Hair follicular keratinocyte (primary cell): ENCODE data around the gene GPR179. TPM values are rescaled to one million over a fixed set of nuclear protein-coding genes. Genes with fewer than 3 reads are reported as not detected.

Source experiments
- total RNA-seq: library from RNA; depleted of rRNA; stranded (reverse); fragments of >200 nt; gene quantifications from 2 replicates; pipeline ENCODE4 v1.2.3, GENCODE V29; 2015

Gene GPR179
- total RNA-seq = not detected in 2 replicates

GRCh38 chr17:38343608-38344419 lies at the start of gene GPR179:
Gene GPR179, minus strand, starts transcription at chr17:38343956. Its CDS starts 167 bp downstream, at chr17:38343789.

GRCh38 chr17:38351412-38352222 lies 7.9 kb upstream of the GPR179 start, which contains the start of gene SOCS7:
Gene SOCS7, plus strand, starts transcription at chr17:38351844. Its CDS starts 209 bp downstream, at chr17:38352053.

DNA sequence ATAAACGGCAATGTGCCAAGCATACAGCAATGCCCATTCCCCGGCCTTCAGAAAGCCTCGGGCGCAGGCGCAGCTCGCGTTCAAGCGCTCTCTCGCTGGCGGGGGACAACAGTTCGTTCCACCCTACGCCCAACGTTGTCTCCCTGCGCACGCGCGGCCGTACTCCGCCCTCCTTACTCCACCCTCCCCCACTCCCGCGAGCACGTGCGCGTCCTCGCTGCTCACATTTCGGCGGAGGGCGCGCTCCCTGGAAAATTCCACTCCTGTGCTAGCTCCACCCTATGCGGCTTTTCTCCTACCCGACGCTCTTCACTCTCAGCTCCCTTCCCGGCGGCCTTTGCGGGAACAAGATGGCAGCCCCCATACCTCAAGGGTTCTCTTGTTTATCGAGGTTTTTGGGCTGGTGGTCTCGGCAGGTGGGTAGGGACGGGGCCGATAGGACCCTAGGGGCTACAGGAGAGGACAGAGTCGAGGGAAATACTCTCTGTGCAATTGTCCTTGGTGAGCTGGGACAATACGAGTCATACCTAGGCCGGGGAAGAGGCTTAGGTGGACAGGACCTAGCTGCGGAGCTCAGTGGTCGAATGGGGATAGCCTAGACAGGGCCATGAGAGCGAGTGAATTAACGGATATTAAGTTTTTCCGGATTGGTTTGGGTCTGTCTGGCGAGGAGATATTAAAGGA lies 46.8 kb downstream of the GPR179 start, which contains the start of gene MRPL45:
Gene MRPL45, plus strand, starts transcription at position 335 of the 684 bp plus-strand sequence. Its CDS starts 16 bp downstream, at position 351.

Other genes starting within 250 kb of the GPR179 start
- gene TBC1D3E, start 216.0 kb downstream of the GPR179 start, total RNA-seq = not detected in 2 replicates
- gene TBC1D3, start 151.4 kb downstream of the GPR179 start, total RNA-seq = not detected in 2 replicates
- 34.9 and 41.2 TPM in 2 replicates for gene MRPL45, start 46.8 kb downstream of the GPR179 start, total RNA-seq
- gene SOCS7, start 7.9 kb upstream of the GPR179 start, total RNA-seq = 8.9 and 17.3 TPM in 2 replicates
- gene ARHGAP23, start 84.5 kb upstream of the GPR179 start, total RNA-seq = 21.3 and 24.0 TPM in 2 replicates